NCI-H2081 (cell line): ENCODE data around the gene CAMK2B.

Experiments
- DNase-seq, 2 experiments: peaks; one replicate each; lab custom pipeline; 2025; lab: John Stamatoyannopoulos, UW

Gene CAMK2B

GRCh38 chr7:44274623-44274975 is 50.8 kb downstream of the CAMK2B start:
- DNase-seq: no peak

- no peak for DNase-seq
Measured at GRCh38 chr7:44273681-44274622, 51.4 kb downstream of the CAMK2B start.

- no peak for DNase-seq
Measured at GRCh38 chr7:44272981-44273380, 52.4 kb downstream of the CAMK2B start.

- peak; percentile 48 to 68 for DNase-seq
Measured at GRCh38 chr7:44272456-44272855, 52.9 kb downstream of the CAMK2B start.

- DNase-seq: no peak
Measured at GRCh38 chr7:44269943-44270493, 55.4 kb downstream of the CAMK2B start.

- DNase-seq: no peak
Measured at GRCh38 chr7:44269417-44269816, 56.0 kb downstream of the CAMK2B start.

- no peak for DNase-seq
Measured at GRCh38 chr7:44268671-44269070, 56.7 kb downstream of the CAMK2B start.

GRCh38 chr7:44267719-44268421 is 57.5 kb downstream of the CAMK2B start:
- DNase-seq: peak; percentile 53 to 86

- DNase-seq: no peak
Measured at GRCh38 chr7:44267178-44267577, 58.2 kb downstream of the CAMK2B start.

- DNase-seq: no peak
Measured at GRCh38 chr7:44266526-44266925, 58.9 kb downstream of the CAMK2B start.

- DNase-seq: peak in 1 of 2 experiments; percentile 49
Measured at GRCh38 chr7:44265728-44266127, 59.7 kb downstream of the CAMK2B start.

GRCh38 chr7:44264221-44264931 is 61.0 kb downstream of the CAMK2B start:
- peak; percentile 97 to 98 for DNase-seq

GRCh38 chr7:44263326-44264082 is 61.9 kb downstream of the CAMK2B start:
- no peak for DNase-seq

- no peak for DNase-seq
Measured at GRCh38 chr7:44262031-44262430, 63.4 kb downstream of the CAMK2B start.

GRCh38 chr7:44261240-44261639 is 64.2 kb downstream of the CAMK2B start:
- DNase-seq: no peak

- no peak for DNase-seq
Measured at GRCh38 chr7:44259547-44260457, 65.6 kb downstream of the CAMK2B start.

GRCh38 chr7:44258865-44259546 is 66.4 kb downstream of the CAMK2B start:
- DNase-seq: no peak

GRCh38 chr7:44258423-44258760 is 67.0 kb downstream of the CAMK2B start:
- no peak for DNase-seq

- no peak for DNase-seq
Measured at GRCh38 chr7:44257618-44258422, 67.6 kb downstream of the CAMK2B start.
